Prostate gland (tissue), 2 donors: ENCODE results near the gene ZNF674. TPM values are rescaled to one million over a fixed set of nuclear protein-coding genes. Genes with fewer than 3 reads are reported as not detected.
"Not testable (repeated sequence)": the region's sequence is repeated elsewhere in the genome, so short reads cannot be mapped to it uniquely, and the experiment has no call there.

Experiments used
- DNase-seq: peaks from one replicate; pipeline ENCODE4 v3.0.0-alpha.2; 2019; ENCODE audit warnings: low spot score
- H3K27ac ChIP-seq, 2 donors: fragments of 200-600 bp; sonication (generic); 2 replicates each; pipeline ENCODE4 v1.5.1; 2017 to 2019
- H3K27me3 ChIP-seq: fragments of 200-600 bp; sonication (generic); replicated peaks from 2 replicates; pipeline ENCODE4 v1.5.1; 2019; ENCODE audit not compliant: insufficient read depth
- H3K36me3 ChIP-seq, 2 donors: fragments of 200-600 bp; sonication (generic); 1 replicate in 1 of 2; 2 replicates in 1 of 2; pipeline versions ENCODE4 v1.5.1 to v1.8.1; 2017 to 2019
- H3K4me1 ChIP-seq: fragments of 200-600 bp; sonication (generic); replicated peaks from 2 replicates; pipeline ENCODE4 v1.5.1; 2019
- H3K4me3 ChIP-seq, 2 donors: fragments of 200-600 bp; sonication (generic); 2 replicates each; pipeline ENCODE4 v1.5.1; 2017 to 2019
- H3K9me3 ChIP-seq: fragments of 200-600 bp; sonication (generic); 2 replicates; pipeline ENCODE4 v1.5.1; 2017
- CTCF ChIP-seq, 4 experiments: fragments of 200-600 bp in 2 of 4; fragments of 450-650 bp in 2 of 4; sonication (generic) in 2 of 4; IDR thresholded peaks; 1 replicate in 3 of 4; 2 replicates in 1 of 4; pipeline ENCODE4 v1.5.1; 2016 to 2019; ENCODE audit warnings: antibody characterized with exemption in 4 of 4, mild to moderate bottlenecking in 2 of 4, moderate library complexity in 2 of 4
- POLR2A ChIP-seq: fragments of 450-650 bp; IDR thresholded peaks from one replicate; pipeline ENCODE4 v1.6.1; 2016; ENCODE audit warnings: antibody characterized with exemption, mild to moderate bottlenecking
- POLR2AphosphoS5 ChIP-seq: sonication (generic); formaldehyde crosslinking; IDR thresholded peaks from one replicate; pipeline ENCODE4 v1.6.1; 2017; ENCODE audit warnings: antibody characterized with exemption
- WGBS: methylation state at CpG from one replicate; pipeline ENCODE4 v1.1.5; 2018; 5-methylcytosine and 5-hydroxymethylcytosine counted together
- intact Hi-C: fragments of 100-400 bp; cut with DNase I; formaldehyde crosslinking; loops from one replicate; pipeline ENCODE4 v1.14.2; 2022
- total RNA-seq, 2 donors: library from RNA; depleted of rRNA; stranded (reverse); fragments of >200 nt; gene quantifications; one replicate each; pipeline ENCODE4 v1.1.0, GENCODE V29; 2016

The ZNF674 gene
- total RNA-seq, 2 donors from 2014 or later = 4.9 to 8.1 TPM

GRCh38 chrX:46547857-46548256, 2.6 kb upstream of the ZNF674 start:
- H3K27ac ChIP-seq = no peak overlapping the region
- no peak for TF ChIP-seq POLR2A
- no peak for TF ChIP-seq CTCF (IDR thresholded peaks at IDR 0.05)
- no peak for TF ChIP-seq POLR2AphosphoS5
- no peaks in the 10 kb centered on the region for H3K4me1 ChIP-seq
- H3K4me3 ChIP-seq = no peak overlapping the region
- no peaks in the 10 kb centered on the region for H3K9me3 ChIP-seq
- H3K27me3 ChIP-seq = no peaks in the 10 kb centered on the region
- 96% methylated on average over 6 of the region's 6 CpGs for WGBS
- no peak for DNase-seq
- H3K36me3 ChIP-seq = no peaks in the 10 kb centered on the region
- intact Hi-C loops = no loop called here

GRCh38 chrX:46544527-46544926, 694 bp downstream of the ZNF674 start:
- DNase-seq, H3K9me3 ChIP-seq, H3K4me1 ChIP-seq, intact Hi-C loops, H3K27me3 ChIP-seq, H3K36me3 ChIP-seq: not testable (repeated sequence)
- 35% methylated on average over 7 of the region's 7 CpGs for WGBS
- Histone ChIP-seq H3K4me3 (peak overlapping the region; percentile 59 to 62), H3K27ac (peak overlapping the region; percentile 72 to 77)

- WGBS = 75% methylated on average over 2 of the region's 2 CpGs
- no peak overlapping the region for H3K4me3 ChIP-seq
- TF ChIP-seq POLR2AphosphoS5 (no peak), CTCF (IDR thresholded peaks at IDR 0.05) (no peak), POLR2A (no peak)
- no peak overlapping the region for H3K27ac ChIP-seq
- H3K4me1 ChIP-seq = no peaks in the 10 kb centered on the region
- H3K36me3 ChIP-seq = no peaks in the 10 kb centered on the region
- DNase-seq = no peak
- H3K9me3 ChIP-seq = no peaks in the 10 kb centered on the region
- no peaks in the 10 kb centered on the region for H3K27me3 ChIP-seq
- intact Hi-C loops = no loop called here
Measured at GRCh38 chrX:46543441-46543840, 1.8 kb downstream of the ZNF674 start.

- intact Hi-C loops = no loop called here
- Histone ChIP-seq H3K9me3 (no peaks in the 10 kb centered on the region), H3K27me3 (no peaks in the 10 kb centered on the region), H3K4me3 (no peak overlapping the region), H3K27ac (no peak overlapping the region), H3K36me3 (no peaks in the 10 kb centered on the region), H3K4me1 (no peaks in the 10 kb centered on the region)
- no peak for DNase-seq
- WGBS = 69% methylated on average over 3 of the region's 3 CpGs
- no peak for TF ChIP-seq POLR2A
- no peak for TF ChIP-seq CTCF (IDR thresholded peaks at IDR 0.05)
- no peak for TF ChIP-seq POLR2AphosphoS5
Measured at GRCh38 chrX:46531442-46531841, 13.8 kb downstream of the ZNF674 start.

- no CpG with 5 or more reads among the region's 1 CpG for WGBS
- H3K36me3 ChIP-seq, intact Hi-C loops, H3K27me3 ChIP-seq, H3K4me3 ChIP-seq, DNase-seq, H3K4me1 ChIP-seq, H3K9me3 ChIP-seq, H3K27ac ChIP-seq: not testable (repeated sequence)
Measured at GRCh38 chrX:46530404-46530908, 14.8 kb downstream of the ZNF674 start.

GRCh38 chrX:46529740-46530403, 15.3 kb downstream of the ZNF674 start:
- H3K27me3 ChIP-seq, H3K9me3 ChIP-seq, H3K4me1 ChIP-seq, H3K36me3 ChIP-seq, DNase-seq, intact Hi-C loops, H3K27ac ChIP-seq, H3K4me3 ChIP-seq: not testable (repeated sequence)
- 67% methylated on average over 6 of the region's 12 CpGs for WGBS

- H3K9me3 ChIP-seq, intact Hi-C loops, H3K27me3 ChIP-seq, DNase-seq, H3K4me3 ChIP-seq, H3K36me3 ChIP-seq, H3K27ac ChIP-seq, H3K4me1 ChIP-seq: not testable (repeated sequence)
- no CpG with 5 or more reads among the region's 6 CpGs for WGBS
Measured at GRCh38 chrX:46528640-46529039, 16.6 kb downstream of the ZNF674 start.
